Measurements from ENCODE around the gene COMMD7.

Gene COMMD7

DNA sequence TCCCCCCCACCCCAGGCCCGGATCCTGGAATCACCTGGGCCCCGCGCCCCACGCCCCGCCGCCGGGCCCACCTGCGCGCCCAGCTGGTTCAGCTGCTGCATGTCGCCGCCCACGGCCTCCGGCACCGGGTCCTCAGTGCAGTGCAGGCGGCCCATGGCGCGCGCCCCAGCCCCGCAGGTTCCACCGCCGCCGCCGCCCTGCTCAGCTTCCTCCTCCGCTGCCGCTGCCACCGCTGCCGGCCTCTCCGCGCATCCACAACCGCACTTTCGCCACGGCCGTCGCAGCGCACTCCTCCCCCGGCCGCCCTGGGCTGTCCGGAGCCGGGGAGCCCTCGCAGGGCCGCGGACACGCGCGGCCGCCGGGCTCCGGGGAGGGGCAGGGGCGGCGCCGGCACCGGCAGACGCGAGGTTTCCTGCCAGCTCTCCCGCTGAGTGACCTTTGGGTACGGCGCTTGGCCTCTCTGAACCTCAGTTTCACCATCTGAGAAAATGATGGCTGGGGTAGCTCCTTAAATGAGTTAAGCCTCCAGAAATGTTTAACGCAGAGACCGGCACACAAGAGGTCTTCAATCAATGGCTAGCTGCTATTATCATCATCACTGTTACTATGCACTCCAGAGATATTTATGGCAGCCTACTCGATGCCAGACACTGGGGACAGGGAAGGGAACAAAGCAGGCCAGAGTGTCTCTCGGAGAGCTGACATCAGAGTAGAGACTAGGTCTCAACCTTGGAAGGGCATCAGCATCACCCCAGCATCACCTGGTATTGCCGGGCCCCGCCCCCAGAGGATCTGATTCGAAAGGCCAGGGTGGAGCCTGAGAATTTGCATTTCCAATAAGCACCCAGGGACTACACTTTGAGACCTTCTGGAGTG lies at the start of gene COMMD7:
Gene COMMD7, minus strand, starts transcription at position 231 of the 876 bp plus-strand sequence. Its CDS starts 76 bp downstream, at position 155.
- DNase-seq (ENCODE audit: low read depth in 2 of 2) = peak in 1 of 2 donors; percentile 56

DNA sequence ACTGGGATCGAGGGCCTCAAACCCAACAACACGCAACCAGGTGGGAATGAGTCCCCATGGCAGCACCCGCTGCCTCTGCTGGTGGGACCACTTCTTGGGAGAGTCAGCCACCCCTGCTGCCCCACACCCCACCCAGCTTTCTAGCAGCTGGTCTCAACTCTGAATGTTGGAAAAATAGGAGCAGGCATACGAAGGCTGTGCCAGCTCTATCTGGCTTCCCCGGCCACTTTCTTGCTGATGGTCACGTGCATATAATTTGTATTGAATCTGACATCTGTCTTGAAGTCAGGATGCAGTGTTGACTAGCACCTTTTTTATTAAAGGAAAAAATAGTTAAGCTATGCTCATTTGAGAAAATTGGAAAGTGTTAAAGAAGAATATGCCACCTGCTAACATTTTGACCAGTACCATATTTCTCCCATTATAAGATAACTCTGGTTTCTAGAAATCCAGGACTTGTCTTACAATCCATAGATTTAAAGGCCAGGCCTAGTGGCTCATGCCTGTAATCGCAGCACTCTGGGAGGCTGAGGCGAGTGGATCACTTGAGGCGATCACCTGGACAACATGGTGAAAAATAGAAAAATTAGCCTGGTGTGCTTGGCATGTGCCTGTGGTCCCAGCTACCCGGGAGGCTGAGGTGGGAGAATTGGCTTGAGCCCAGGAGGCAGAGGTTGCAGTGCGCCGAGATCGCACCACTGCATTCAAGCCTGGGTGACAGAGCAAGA lies 49.6 kb upstream of the COMMD7 start:
- DNase-seq (ENCODE audit: low read depth in 2 of 2) = no peak

DNA sequence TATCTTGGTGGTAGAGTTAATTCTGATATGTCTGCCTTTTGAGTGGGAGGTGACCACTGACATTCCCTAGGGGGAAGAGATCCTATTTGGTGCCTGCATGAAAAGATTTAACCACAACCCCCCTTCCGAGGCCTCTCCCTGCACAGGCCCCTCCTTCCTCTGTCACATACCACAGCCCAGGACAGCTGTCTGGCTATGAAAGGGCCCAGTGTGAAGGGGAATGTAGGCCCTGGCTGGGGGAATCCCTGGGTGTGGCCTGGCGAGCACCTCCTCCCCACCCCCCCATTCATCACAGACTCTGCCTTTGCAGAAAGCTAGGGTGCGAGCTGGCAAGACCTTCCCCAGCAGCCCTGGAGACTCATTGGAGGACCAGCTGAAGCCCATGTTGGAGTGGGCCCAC lies 49.0 kb upstream of the COMMD7 start:
- peak; percentile 21 to 31 for DNase-seq (ENCODE audit: low read depth in 2 of 2)

DNA sequence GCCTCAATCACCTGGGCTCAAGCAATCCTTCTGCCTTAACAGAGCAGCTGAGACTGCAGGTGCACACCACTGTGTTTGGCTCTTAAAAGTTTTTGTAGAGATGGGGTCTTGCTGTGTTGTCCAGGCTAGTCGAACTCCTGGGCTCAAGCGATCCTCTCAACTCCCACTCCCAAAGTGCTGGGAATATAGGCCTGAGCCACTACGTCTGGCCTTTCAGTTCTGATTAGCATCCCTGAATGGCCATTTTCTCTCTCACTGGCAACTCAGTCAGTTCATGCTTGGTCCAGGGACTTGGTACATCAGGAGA lies 47.4 kb upstream of the COMMD7 start:
- DNase-seq (ENCODE audit: low read depth in 2 of 2) = no peak

DNA sequence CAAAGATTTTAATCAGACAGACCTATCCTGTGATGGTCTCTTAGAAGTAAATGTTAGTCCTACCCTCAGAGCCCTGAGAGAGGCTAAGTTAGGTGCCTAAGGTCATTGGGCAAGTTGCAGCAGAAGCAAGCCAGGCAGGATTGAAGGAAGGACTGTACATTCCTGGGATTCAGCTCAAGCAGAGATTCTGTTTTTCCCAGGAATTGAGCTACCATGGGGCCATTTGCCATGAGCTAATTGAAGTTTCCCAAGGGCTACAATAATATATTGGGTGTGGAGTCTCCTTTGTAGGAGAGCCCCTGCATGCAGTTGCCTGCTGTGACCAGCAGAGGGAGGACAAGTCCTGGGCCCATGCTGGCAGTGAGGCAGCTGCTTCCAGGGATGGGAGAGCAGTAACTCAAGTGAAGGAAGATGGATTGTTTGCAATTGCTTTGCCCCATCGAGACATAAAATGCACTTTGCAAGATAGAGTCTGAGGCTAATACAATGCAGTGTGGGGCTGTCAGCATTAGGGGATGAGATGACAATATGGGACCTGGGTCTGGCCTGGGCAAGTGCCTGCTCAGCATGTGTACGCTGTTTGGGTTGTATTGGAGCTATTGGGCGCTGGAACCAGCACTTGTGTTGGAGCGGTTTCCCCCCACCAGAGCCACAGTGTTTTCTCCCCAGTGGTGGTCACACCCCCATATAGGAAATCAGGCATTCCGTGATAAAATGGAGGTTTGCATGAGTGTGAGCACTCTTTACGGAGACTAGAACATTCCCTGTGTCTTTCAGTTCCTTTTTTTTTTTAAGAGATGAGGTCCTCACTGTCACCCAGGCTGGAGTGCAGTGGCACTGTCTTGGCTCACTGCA lies 46.9 kb upstream of the COMMD7 start:
- peak; percentile 32 to 49 for DNase-seq (ENCODE audit: low read depth in 2 of 2)

DNA sequence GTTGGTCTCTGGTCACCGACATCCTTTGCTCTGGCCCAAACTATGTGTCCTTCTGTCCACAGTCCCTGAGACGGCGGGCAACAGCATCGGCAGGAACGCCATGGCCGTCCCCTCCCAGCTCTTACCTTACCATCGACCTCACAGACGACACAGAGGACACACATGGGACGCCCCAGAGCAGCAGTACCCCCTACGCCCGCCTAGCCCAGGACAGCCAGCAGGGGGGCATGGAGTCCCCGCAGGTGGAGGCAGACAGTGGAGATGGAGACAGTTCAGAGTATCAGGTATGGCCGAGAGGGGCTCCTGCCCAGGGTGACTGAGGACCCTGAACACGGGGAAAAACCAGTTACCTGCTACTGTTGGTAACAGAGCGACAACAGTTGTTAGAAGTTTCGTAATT lies 43.9 kb upstream of the COMMD7 start:
- DNase-seq (ENCODE audit: low read depth in 2 of 2) = no peak

DNA sequence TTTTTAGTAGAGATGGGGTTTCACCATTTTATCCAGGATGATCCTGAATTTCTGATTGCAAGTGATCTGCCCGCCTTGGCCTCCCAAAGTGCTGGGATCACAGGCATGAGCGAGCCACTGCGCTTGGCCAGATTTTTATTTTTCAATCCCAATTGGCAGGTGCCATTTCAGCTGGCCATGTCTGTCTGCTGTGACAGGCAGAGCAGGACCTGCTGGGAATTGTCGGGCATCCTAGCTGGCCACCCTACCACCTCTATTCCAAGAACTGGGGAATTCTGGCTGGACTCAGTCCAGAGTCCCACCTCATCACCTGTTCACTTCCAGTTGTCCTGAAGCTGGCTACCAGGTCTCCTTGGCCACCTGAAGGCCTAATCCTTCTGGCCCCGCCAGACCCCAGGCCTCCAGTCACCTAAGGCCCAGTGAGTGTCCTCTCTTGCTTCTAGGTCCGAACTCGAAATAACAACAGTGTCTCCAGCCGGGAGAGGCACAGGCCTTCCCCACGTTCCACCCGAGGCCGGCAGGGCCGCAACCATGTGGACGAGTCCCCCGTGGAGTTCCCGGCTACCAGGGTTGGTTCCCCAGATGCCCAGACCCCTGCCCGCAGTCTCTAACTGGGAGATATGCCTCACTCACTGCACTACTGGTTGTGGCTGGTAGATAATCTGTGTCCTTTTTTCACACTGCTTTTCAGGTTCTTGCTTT lies 42.9 kb upstream of the COMMD7 start:
- DNase-seq (ENCODE audit: low read depth in 2 of 2) = no peak

DNA sequence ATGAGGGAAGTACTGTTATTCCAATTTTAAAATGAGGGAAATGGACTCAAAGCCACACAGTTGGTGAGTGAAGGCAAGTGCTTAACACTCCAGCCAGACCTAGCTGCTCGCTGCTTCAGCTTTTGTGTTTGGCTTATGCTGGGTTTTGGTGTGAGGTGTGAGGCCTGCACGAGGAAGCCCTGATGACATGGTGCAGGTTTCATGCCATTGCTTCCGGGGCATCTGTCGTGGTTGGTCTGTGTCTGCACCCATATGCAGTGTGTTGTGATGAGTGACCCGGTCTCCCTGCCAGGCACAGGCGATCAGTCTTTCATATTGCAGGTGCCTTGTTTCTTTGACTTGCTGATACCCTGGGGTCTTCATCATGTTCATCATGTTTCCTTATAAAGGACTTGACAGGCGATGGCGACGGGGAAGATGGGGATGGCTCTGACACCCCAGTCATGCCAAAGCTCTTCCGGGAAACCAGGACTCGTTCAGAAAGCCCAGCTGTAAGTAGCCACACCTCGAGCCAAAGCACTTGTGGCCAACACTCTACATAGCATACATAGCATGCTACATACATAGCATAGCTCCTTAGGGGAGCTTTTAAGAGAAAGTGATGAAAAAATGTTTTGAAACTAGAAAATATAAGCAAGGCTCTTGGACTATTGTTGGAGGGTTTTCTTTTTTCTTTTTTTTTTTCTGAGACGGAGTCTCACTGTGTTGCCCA lies 41.3 kb upstream of the COMMD7 start:
- no peak for DNase-seq (ENCODE audit: low read depth in 2 of 2)

DNA sequence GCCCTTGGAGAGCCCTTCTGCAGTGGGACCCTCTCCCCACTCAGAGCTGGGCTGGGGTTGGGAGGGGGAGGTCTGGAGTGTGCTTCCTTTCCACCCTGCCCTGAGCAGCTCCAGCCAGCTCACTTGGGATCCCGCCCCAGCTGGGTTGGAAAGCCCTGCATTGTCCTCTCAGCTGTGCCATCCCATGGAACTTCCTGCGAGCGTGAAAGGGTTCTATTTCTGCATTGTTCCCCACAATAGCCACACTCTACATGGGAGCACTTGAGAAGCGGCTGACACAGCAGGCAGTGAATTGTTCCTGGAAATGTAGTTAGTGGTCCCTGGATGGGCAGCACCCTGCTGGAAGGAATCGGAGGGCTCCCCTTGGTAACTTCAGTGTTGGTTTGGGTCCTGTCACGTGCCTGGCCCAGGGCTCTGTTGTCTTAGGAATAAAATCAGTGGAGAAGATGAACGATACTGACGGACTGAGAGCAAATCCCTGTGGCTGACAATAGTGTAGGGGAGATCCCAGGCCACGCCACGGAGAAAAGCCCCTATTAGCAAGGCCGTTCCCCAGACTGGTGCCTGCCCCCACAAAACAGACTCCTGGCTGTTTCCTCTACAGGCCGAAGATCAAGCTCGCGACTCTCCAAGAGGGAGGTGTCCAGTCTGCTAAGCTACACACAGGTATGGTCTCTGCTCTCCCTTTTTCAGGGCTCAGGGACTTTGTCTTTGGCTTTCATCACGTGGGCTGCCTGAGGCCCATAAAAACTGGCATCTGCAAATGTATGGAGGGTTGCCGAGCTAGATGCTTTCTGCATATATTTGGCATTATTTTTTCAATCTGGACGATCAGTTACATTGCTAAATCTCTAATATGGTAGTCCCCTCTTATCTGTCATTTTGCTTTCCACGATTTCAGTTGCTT lies 37.7 kb upstream of the COMMD7 start:
- DNase-seq (ENCODE audit: low read depth in 2 of 2) = no peak

DNA sequence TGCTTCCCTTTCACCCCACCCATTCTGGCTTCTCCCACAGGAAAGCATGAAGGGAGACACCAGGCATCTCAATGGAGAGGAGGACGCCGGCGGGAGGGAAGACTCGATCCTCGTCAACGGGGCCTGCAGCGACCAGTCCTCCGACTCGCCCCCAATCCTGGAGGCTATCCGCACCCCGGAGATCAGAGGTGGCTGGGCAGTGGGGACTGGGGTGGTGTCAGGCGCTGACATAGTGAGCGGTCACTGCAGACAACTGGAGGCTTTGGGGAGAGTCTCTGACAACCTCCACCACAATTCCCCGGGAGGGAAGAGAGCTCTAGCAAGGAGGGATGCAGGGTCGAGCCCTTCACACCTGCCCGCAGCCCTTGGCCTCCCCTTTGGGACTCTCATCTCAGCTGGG lies 37.0 kb upstream of the COMMD7 start:
- DNase-seq (ENCODE audit: low read depth in 2 of 2) = no peak

DNA sequence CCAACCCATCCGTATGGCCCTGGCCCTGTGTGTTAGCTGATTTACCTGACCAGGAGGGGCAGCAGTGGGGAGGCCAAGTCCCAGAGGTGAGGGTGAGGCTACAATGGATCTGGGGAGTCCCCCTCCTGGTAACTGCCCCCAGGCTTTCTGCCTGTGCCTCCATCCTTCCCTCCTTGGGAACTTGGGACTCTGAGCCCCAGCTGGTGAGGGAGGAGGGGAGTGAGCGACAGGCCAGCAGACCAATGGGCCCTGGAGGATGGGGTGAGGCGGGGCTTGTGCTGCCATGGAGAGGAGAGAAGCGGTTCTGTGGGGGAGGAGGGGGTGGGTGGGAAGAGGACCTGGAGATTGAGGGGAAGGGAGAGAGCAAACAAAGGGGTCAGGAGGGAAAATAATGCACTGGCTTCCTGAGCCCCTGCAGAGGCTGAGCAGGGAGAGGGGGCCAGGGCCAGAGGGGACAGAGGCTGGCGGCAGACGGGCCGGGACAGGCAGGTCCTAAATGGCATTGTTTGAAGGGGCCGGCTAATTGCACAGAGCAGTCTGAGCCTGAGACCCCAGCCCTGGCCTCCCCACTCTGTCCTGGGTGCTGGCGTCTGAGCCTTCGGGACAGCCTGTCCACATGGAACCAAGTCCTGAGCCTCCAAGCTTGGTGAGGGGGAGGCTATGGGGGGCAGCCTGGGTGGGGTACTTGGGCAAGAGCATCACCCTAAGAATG lies 36.4 kb upstream of the COMMD7 start:
- DNase-seq (ENCODE audit: low read depth in 2 of 2) = no peak

DNA sequence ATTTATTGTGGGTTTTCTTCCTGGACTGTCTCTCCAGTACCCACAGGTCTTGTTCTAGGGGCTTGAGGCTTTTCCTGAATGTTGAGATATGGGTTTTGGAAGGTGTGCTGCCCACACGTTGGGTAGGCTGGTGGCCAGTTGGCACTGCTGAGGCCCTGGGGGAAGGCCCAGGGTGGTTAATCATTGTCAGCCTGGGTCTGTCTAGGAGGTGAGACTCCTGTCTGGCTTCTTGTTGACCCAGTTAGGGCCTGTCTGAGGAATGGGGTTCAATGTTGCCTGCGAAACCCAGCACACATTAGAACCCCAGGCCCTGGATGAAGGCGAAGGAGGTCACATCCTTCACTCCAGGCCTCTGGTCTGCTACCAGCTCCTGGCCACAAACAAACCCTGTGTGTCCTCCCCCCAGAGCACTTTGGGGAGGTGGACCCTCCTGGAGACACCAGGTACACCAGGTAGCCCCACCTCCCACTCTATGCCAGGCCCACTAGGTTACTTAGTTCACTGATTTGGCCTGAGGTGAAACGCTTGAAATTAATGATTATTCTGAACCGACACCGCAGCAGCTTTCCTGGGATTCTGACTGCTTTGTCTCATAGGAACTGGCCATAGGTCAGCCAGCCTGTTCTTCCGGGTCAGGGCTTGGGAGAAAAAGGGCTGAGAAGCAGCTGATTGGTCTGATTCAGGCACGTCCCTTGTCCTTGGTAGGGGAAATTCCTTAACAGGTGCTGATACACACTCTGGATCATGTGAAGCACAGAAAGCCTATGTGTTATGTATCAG lies 34.1 kb upstream of the COMMD7 start:
- no peak for DNase-seq (ENCODE audit: low read depth in 2 of 2)

DNA sequence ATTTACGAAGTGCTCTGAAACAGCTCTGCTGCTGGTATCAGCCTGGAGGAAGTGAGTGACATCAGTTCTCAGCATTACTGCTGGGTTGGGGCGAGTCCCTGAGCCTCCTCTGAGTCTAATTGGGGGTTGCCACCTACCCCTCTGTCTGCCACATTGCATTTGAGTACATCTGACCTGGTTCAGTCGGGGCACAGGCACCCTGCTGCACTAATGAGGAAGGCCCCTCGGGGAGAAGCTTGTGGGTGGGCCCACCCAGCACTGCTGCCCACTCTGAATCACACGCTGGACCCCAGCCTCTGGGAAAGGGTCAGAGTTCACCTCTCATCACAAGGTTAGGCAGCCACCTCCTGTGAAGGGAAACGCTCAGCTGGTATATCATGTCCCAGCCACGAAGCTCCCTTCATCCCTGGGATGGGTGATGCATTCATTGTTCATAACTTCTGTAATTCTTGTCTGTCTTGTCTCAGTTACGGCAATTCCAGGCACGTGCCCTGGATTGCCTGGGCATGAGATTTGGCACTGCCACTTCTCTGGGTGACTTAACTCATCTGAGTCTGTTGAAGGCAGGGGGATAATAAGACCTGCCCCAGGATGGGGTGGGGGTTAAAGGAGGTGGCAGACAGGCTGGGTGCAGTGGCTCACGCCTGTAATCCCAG lies 32.2 kb upstream of the COMMD7 start:
- no peak for DNase-seq (ENCODE audit: low read depth in 2 of 2)

DNA sequence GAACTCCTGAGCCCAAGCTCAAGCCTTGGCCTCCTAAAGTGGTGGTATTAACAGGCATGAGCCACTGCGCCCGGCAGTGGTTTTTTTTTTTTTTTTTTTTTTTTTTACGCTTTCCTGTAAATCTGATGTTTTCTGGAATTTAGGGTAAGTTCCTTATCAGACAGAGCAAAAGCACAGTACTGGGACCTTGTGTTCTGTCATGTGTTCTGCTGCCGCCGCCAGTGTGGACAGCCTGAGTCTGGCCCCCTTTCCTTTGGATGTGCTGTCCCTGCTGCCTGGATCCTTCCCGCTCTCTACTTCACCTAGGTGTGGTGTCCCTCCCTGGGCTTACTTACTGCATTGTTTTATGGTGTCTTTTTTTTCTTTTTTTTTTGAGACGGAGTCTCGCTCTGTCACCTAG lies 30.6 kb upstream of the COMMD7 start:
- no peak for DNase-seq (ENCODE audit: low read depth in 2 of 2)

DNA sequence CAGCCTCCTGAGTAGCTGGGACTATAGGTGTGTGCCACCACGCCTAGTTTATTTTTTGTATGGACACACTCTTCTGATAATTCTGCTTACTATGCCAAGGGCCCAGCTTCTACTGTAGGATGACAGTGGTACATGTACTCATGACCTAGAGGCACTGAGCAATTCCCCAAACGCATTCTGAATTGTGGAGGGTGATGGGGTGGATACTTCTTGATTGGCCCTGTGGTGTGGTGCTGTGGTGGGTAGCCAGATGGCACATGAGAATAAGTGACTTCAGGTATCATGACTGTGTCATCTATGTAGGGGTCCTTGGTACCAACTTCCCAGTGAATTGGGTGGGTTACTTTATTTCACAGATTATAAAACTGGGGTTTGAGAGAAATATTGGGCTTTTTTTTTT lies 30.0 kb upstream of the COMMD7 start:
- DNase-seq (ENCODE audit: low read depth in 2 of 2) = no peak

DNA sequence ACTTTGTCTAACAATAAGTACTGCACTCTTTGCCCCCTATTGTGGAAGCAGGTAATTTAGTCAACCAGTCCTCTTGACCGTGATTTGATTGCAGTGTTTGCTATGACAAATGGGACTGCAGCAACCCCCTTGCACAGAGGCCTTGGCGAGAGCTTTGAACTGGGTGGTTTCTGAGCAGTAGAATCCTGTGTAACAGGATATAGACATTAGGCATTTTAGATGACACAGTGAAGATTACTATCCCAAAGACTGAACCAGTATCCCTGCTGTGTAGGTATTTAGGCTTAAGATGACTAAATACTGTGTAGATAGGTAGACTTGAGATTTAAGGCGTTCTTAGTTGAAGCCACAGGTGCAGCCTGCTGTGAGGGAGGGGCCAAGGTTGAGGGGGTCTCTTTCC lies 28.8 kb upstream of the COMMD7 start:
- DNase-seq (ENCODE audit: low read depth in 2 of 2) = no peak

DNA sequence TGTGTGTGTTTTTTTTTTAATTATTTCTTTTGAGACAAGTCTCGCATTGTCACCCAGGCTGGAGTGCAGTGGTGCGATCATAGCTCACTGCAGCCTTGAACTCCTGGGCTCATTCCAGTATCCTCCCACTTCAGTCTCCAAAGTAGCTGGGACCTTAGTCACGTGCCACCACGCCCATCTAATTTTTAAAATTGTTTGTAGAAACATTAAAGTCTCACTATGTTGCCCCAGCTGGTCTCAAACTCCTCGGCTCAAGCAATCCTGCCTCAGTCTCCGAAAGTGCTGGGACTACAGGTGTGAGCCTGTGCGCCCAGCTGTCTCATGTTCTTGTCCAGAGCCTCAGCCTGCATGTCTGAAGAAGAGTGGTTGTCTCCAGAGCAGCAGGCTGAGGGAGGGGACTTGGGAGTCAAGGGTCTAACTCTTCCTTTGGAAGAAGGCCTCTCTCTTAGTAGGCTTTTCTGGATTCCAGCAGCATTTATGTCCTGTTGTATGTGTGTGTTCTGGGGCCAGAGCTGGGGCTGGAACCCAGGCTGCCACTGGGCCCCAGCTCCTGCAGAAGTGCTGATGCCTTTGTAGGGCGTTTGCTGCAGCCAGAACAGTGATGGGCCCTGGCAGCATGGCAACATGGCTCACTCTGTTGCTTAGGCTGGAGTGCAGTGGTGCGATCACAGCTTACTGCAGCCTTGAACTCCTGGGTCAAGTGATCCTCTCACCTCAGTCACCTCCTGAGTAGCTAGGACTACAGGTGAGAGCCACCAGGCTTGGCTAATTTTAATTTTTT lies 24.3 kb upstream of the COMMD7 start:
- DNase-seq (ENCODE audit: low read depth in 2 of 2) = no peak
